ENCODE results near the gene LPGAT1. TPM values are rescaled to one million over a fixed set of nuclear protein-coding genes. Genes with fewer than 3 reads are reported as not detected.
A peak's percentile ranks its signal among the peaks of the same experiment; 100 is the strongest.

LPGAT1 gene
- total RNA-seq, 2 donors from 2014 or later, result 37.4 to 45.9 TPM

DNA sequence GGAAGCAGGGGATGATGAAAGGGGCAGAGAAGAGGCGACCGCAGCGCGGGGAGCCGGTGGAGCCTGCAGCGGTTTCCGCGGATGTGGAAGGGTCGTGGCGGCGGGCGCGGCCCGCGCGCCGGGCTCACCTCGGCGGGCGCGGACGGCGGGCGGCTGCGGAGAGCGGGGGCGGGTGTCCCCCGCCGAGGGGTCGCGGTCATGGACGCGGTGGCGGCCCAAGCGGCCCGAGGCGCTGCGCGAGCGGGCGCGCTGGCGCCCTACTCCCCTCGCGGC lies 572 bp downstream of the LPGAT1 start:
- intact Hi-C loops (cut with DNase I), result no loop called here
- ATAC-seq, result no peak
- DNase-seq, result no peak

DNA sequence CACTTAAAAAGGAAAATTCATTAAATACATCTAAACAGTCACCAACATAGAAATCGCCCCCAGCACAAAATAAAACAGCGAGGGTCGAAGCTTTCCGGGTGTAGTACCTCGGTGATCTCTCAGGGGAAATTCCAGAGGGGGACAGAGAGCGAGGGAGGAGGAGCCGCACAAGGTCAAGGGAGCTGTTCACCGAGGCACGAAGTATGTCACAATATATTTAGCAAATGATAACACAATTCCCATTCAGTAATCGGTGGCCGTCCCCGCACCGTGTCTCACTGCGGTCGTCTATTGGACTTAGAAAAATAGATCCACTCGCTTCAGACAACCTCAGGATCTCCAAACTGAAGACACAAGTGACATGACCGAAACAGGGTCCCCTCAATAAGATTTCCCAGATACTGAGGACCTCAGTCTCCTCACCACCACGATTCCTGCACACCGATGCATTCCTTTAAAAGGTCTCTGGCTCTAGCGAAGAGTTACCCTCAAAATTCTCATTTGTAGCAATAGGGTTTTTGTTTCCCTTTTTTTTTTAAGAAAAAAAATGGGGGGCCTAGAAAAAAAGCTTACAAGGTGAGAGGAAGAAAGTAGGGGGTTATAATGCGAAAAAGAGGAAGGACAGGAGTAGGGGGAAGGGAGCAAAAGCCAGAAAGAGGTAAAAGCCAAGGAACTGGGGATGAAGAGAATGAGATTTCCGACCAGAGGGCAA lies 1.1 kb downstream of the LPGAT1 start:
- intact Hi-C loops (cut with DNase I), result loop anchor here (5.0 to 10.0 kb wide), 2 partner anchors 93 to 145 kb away; no protein-coding TSS in a partner anchor
- ATAC-seq (peak in 1 of 2 donors; percentile 14), DNase-seq (peak; percentile 36)

- intact Hi-C loops (cut with DNase I), result loop anchor here (5.0 to 10.0 kb wide), 2 partner anchors 94 to 144 kb away; no protein-coding TSS in a partner anchor
- no peak for DNase-seq
- ATAC-seq, result no peak
Observed at GRCh38 chr1:211828584-211829342, 1.8 kb downstream of the LPGAT1 start.

DNA sequence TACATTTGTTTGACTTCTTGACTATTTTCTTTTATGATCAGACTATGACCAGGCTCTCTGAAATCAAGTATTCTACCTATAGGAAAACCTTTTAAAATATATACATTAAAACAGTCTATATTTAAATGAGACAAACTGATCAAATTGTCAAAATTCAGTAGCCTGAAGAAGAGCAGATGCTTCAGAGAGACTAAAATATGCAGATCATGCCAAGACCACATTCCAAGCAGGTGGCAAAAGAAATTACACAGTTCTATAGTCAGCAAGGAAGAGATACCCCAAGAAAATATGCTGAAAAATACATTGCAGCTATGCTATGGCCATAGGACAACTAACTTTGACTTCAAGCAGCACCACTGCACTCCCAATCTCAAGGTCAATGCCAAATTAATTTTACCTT lies 3.5 kb downstream of the LPGAT1 start:
- DNase-seq, result no peak
- intact Hi-C loops (cut with DNase I), result loop anchor here (5.0 to 10.0 kb wide), 2 partner anchors 95 to 142 kb away; no protein-coding TSS in a partner anchor
- no peak for ATAC-seq

- no peak for DNase-seq
- intact Hi-C loops (cut with DNase I), result loop anchor here (5.0 to 10.0 kb wide), 2 partner anchors 96 to 141 kb away; no protein-coding TSS in a partner anchor
- ATAC-seq, result no peak
Observed at GRCh38 chr1:211825980-211826379, 4.6 kb downstream of the LPGAT1 start.

GRCh38 chr1:211822677-211823407 lies 7.7 kb downstream of the LPGAT1 start:
- intact Hi-C loops (cut with DNase I), result loop anchor here in 1 of 2 donors (10.0 kb wide), 1 partner anchor 138 kb away; no protein-coding TSS in a partner anchor
- DNase-seq, result no peak
- no peak for ATAC-seq

DNA sequence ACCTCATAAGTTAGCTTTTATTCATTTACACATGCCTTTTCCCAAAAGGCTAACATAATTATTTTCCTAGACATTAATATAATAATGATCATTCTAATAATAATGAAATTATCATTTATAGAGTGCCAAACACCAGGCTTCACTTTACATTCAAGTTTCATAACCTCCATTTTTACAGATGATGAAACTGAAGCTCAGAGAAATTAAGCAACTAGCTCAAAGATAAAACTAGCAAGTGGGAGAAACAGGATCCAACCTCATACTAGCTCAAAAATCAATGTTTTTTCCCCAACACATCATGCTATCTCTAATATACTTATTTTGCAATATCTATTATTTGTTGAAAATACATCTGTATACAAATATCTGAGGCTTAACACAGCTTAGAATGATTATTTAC lies 14.0 kb downstream of the LPGAT1 start:
- no peak for ATAC-seq
- DNase-seq, result no peak
- intact Hi-C loops (cut with DNase I), result loop anchor here in 1 of 2 donors (10.0 kb wide), 1 partner anchor 128 kb away; no protein-coding TSS in a partner anchor

DNA sequence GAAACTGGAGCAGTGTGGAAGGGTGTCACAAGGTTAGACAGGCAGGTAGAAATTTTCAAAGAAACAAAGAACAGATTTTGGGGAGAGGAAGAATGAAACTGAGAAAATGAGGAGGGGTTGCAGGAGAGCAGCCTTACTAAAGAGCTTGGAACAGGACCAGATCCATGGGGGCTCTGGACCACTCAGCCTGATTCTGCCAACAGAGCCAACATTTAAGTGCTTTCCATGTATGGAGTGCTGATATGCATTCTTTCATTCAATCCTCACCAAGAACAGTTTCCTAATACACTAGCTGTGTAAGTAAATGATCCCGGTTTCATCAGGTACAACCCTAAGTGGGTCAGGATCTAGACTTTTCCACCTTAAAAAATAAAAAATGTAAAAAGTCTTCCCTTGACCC lies 16.2 kb downstream of the LPGAT1 start:
- intact Hi-C loops (cut with DNase I), result loop anchor here in 1 of 2 donors (10.0 kb wide), 1 partner anchor 130 kb away; no protein-coding TSS in a partner anchor
- DNase-seq, result no peak
- no peak for ATAC-seq

DNA sequence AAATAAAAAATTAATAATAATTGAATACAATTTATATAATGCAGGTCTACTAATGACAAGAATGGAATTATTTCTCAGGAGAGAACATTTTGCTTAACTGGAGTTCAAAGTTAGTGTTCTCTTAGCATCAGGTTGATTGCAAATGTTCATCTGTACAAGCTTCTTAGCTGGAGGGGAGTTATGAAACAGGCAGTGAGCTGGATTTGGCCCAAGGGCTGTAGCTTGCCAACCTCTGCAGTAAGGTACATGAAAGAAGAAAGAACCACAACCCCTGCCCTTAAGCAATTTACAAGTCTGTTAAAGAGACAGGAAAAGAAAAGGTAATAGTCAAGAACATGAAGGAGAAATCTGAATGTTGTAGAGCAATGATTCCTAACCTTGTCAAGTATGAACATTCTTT lies 17.0 kb downstream of the LPGAT1 start:
- ATAC-seq (peak; percentile 85 to 91), DNase-seq (peak; percentile 51)
- intact Hi-C loops (cut with DNase I), result loop anchor here in 1 of 2 donors (10.0 kb wide), 1 partner anchor 131 kb away; no protein-coding TSS in a partner anchor

DNA sequence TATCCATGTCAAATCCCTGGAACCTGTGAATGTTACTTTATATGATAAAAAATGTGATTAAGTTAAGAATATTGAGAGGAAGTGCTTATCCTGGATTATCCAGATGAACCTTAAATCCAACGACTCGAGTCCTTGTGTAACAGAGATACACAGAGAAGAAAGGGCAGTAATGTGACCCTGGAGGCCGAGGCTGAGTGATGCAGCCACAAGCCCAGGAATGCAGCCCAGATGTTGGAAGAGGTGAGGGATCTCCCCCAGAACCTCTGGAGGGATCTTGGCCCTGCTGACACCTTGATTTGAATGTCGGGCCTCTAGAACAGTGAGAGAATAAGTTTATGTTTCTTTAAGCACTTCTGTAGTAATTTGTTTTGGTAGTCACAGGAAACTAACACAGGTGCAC lies 18.0 kb downstream of the LPGAT1 start:
- intact Hi-C loops (cut with DNase I), result loop anchor here in 1 of 2 donors (10.0 kb wide), 1 partner anchor 132 kb away; no protein-coding TSS in a partner anchor
- ATAC-seq (no peak), DNase-seq (no peak)

- no peak for DNase-seq
- intact Hi-C loops (cut with DNase I), result loop anchor here in 1 of 2 donors (10.0 kb wide), 1 partner anchor 133 kb away; no protein-coding TSS in a partner anchor
- peak in 1 of 2 donors; percentile 30 for ATAC-seq
Observed at GRCh38 chr1:211811848-211812247, 18.7 kb downstream of the LPGAT1 start.

DNA sequence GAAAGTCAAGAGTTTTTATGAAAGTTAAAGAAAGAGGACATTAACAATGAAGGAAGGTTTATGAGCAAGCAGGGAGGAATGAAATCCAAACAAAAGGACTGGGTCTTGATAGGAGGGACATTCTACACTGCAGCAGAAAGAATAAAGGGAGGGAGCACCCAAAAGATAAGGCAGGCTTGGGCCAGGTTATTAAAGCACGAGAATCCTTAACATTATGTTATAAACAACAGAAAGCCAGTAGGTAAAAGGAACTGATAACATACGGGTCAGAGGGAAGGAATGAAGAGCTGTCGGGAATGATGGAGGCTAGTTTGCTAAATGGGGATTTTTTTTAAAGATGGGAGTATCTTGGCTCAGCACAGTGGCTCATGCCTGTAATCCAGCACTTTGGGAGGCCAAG lies 19.4 kb downstream of the LPGAT1 start:
- intact Hi-C loops (cut with DNase I), result loop anchor here in 1 of 2 donors (10.0 kb wide), 1 partner anchor 134 kb away; no protein-coding TSS in a partner anchor
- ATAC-seq (no peak), DNase-seq (no peak)

DNA sequence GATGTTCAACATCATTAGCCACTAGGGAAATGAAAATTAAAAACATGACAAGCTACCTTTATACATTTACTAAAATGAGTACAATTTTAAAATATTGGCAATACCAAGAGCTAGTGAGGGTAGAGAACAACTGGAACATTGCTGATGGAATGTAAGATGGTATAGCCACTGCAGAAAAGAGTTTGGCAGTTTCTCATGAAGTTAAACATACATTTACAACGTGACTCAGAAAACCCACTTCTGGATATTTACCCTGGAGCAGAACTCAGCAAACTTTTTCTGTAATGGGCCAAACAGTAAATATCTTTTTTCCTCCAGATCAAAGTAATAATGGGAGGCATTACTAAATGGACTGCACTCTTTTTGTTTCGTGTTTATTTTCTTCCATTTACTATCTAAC lies 22.1 kb downstream of the LPGAT1 start:
- no peak for DNase-seq
- no peak for ATAC-seq
- intact Hi-C loops (cut with DNase I), result no loop called here

- DNase-seq (no peak), ATAC-seq (no peak)
- intact Hi-C loops (cut with DNase I), result no loop called here
Observed at GRCh38 chr1:211804915-211805314, 25.6 kb downstream of the LPGAT1 start.

GRCh38 chr1:211800925-211801607 lies 29.5 kb downstream of the LPGAT1 start:
- peak in 1 of 2 donors; percentile 59 for ATAC-seq
- intact Hi-C loops (cut with DNase I), result no loop called here
- no peak for DNase-seq

DNA sequence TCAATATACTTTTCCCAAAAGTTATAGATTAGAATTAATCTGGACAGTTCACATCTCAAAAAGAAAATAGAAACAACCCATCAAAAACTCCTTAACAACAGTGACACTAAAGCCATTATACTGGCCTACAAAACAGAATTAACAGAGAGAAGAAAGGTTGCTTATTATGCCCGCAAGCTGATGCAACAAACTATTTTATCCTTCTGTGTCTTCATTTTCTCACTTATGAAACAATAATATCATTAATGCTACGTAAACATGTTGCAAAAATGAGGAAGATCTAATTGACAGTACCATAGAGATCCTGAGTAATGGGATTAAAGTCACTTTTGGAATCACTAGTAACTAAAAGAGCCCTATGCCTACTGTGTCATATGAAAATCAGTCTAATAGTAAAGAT lies 32.6 kb downstream of the LPGAT1 start:
- no peak for ATAC-seq
- intact Hi-C loops (cut with DNase I), result no loop called here

GRCh38 chr1:211791979-211792378 lies 38.6 kb downstream of the LPGAT1 start:
- intact Hi-C loops (cut with DNase I), result no loop called here
- no peak for ATAC-seq
- DNase-seq, result no peak

More for the DNA sequence above, 32.6 kb downstream of the LPGAT1 start:
- DNase-seq, result no peak

DNA sequence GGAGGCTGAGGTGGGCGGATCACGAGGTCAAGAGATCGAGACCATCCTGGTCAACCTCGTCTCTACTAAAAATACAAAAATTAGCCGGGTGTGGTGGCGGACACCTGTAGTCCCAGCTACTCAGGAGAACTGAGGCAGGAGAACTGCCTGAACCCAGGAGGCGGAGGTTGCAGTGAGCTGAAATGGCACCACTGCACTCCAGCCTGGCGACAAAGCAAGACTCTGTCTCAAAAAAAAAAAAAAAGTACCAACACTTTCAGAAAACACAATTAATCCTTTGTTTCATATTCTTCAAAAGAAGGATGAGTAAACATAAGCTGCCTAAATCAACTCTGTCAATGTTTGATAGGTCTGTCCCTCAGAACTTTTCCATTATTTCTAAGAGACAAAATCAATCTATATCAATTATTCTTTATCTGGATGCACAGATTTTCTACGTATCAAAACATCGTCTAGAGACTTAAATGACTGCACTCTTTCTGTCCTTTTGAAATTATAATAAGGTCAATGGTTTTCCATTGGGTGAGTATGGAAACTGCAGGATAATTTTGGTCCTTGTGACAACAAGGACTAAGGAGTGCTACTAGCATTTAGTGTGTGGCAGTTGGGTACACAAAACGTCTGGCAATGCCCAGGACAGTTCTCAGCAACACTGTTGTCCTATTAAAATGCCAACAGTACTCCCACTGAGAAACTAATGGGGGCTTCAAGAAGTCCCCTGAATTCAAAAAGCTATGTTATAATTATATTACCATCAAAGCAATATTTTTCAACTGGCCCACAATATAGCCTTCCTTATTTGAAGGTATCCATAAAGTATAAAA lies 40.7 kb downstream of the LPGAT1 start:
- ATAC-seq, result no peak
- no peak for DNase-seq

More for the DNA sequence above, 40.7 kb downstream of the LPGAT1 start:
- intact Hi-C loops (cut with DNase I), result no loop called here
